B cell (primary cell): ENCODE results near the gene TOP1. TPM values are rescaled to one million over a fixed set of nuclear protein-coding genes. Genes with fewer than 3 reads are reported as not detected.

Experiments used
- ATAC-seq: fragments of 200-7000 bp; cut with Tn5 transposase; one replicate; pipeline ENCODE4 v1.10.0; 2021; ENCODE audit warnings: low read depth, mild to moderate bottlenecking, moderate number of reproducible peaks, moderate library complexity
- CTCF ChIA-PET: fragments of 350-600 bp; sonication (Branson Sonifier 250); formaldehyde crosslinking; loops from one replicate; lab custom pipeline; 2021; ENCODE audit warnings: antibody characterized with exemption, inconsistent platforms; lab: Charles Lee
- POLR2A ChIA-PET: fragments of 350-600 bp; sonication (Branson Sonifier 250); formaldehyde crosslinking; loops from one replicate; lab custom pipeline; 2021; ENCODE audit warnings: antibody characterized with exemption; lab: Charles Lee
- DNase-seq: peaks from one replicate; pipeline ENCODE4 v3.0.0; 2013
- H2AFZ ChIP-seq: 2 replicates; pipeline ENCODE4 v1.6.1; 2012; ENCODE audit warnings: mild to moderate bottlenecking, low read depth, low read length; ENCODE audit not compliant: insufficient read depth, poor library complexity, severe bottlenecking
- H3K27ac ChIP-seq, 2 donors: 1 replicate in 1 of 2; 2 replicates in 1 of 2; pipeline ENCODE4 v1.5.1; 2012 to 2013; ENCODE audit warnings: low read length in 2 of 2, mild to moderate bottlenecking in 2 of 2, moderate library complexity in 1 of 2
- H3K27me3 ChIP-seq, 4 experiments: fragments of 200-600 bp in 1 of 4; sonication (generic) in 1 of 4; replicated peaks in 1 of 4; 1 replicate in 2 of 4; 2 replicates in 2 of 4; pipeline versions ENCODE4 v1.6.1 to v1.7.0; 2013 to 2016; ENCODE audit warnings: low read length in 3 of 4, mild to moderate bottlenecking in 2 of 4, mixed read lengths in 1 of 4, moderate library complexity in 1 of 4; ENCODE audit not compliant: insufficient read depth in 4 of 4, control insufficient read depth in 3 of 4; ENCODE audit errors: control extremely low read depth in 1 of 4
- H3K36me3 ChIP-seq, 2 experiments: replicated peaks in 1 of 2; 1 replicate in 1 of 2; 2 replicates in 1 of 2; pipeline versions ENCODE4 v1.6.1 to v1.7.1; 2013; ENCODE audit warnings: low read length in 1 of 2; ENCODE audit not compliant: insufficient read depth in 2 of 2, control insufficient read depth in 1 of 2; ENCODE audit errors: control extremely low read depth in 1 of 2, extremely low read depth in 1 of 2
- H3K4me1 ChIP-seq, 2 donors: fragments of 200-600 bp in 1 of 2; sonication (generic) in 1 of 2; 1 replicate in 1 of 2; 2 replicates in 1 of 2; pipeline versions ENCODE4 v1.5.1 to v1.6.1; 2013 to 2017; ENCODE audit warnings: low read length in 2 of 2; ENCODE audit not compliant: control insufficient read depth in 2 of 2, insufficient read depth in 2 of 2
- H3K4me2 ChIP-seq: replicated peaks from 2 replicates; pipeline ENCODE3; 2012; ENCODE audit warnings: mild to moderate bottlenecking, low read depth, low read length; ENCODE audit not compliant: poor library complexity, severe bottlenecking
- H3K4me3 ChIP-seq, 5 experiments: fragments of 200-600 bp in 1 of 5; sonication (generic) in 1 of 5; 1 replicate in 3 of 5; 2 replicates in 2 of 5; pipeline versions ENCODE4 v1.5.1 to v1.7.0; 2011 to 2016; ENCODE audit warnings: low read length in 4 of 5, mild to moderate bottlenecking in 4 of 5, low read depth in 2 of 5, control low read depth in 1 of 5, moderate library complexity in 1 of 5; ENCODE audit not compliant: insufficient read depth in 1 of 5; ENCODE audit errors: control extremely low read depth in 1 of 5, extremely low read depth in 1 of 5
- H3K79me2 ChIP-seq: fragments of 200-600 bp; sonication (generic); one replicate; pipeline ENCODE4 v1.6.0; 2016; ENCODE audit warnings: low read length; ENCODE audit not compliant: control insufficient read depth, insufficient read depth
- H3K9ac ChIP-seq: fragments of 200-600 bp; sonication (generic); 2 replicates; pipeline ENCODE4 v1.6.1; 2017; ENCODE audit warnings: mild to moderate bottlenecking, low read length, moderate library complexity
- H3K9me3 ChIP-seq, 3 donors: one replicate each; pipeline versions ENCODE4 v1.6.1 to v1.7.1; 2013; ENCODE audit warnings: low read length in 2 of 3; ENCODE audit not compliant: control insufficient read depth in 2 of 3, insufficient read depth in 1 of 3; ENCODE audit errors: control extremely low read depth in 1 of 3
- H4K20me1 ChIP-seq: 2 replicates; pipeline ENCODE4 v1.6.0; 2012; ENCODE audit warnings: mild to moderate bottlenecking, low read length; ENCODE audit not compliant: insufficient read depth, control insufficient read depth, poor library complexity, severe bottlenecking
- H3K27ac Mint-ChIP-seq: one replicate; pipeline ENCODE4 v1.8.0; 2021; ENCODE audit warnings: mixed read lengths
- H3K27me3 Mint-ChIP-seq: one replicate; pipeline ENCODE4 v1.8.0; 2021; ENCODE audit warnings: mixed read lengths
- H3K4me1 Mint-ChIP-seq: one replicate; pipeline ENCODE4 v1.8.0; 2021; ENCODE audit warnings: mixed read lengths
- H3K4me3 Mint-ChIP-seq: one replicate; pipeline ENCODE4 v1.8.0; 2021; ENCODE audit warnings: mixed read lengths
- H3K9me3 Mint-ChIP-seq: one replicate; pipeline ENCODE4 v1.8.0; 2022; ENCODE audit warnings: mixed read lengths; ENCODE audit not compliant: insufficient read depth
- CTCF ChIP-seq: fragments of 200-600 bp; IDR thresholded peaks from one replicate; pipeline ENCODE4 v1.8.0; 2022; ENCODE audit warnings: antibody characterized with exemption, mild to moderate bottlenecking
- EZH2 ChIP-seq: IDR thresholded peaks from 2 replicates; pipeline ENCODE4 v1.6.1; 2012; ENCODE audit warnings: borderline replicate concordance, low read depth, mild to moderate bottlenecking, moderate library complexity, low read length; ENCODE audit not compliant: insufficient read depth, poor library complexity, severe bottlenecking
- WGBS: methylation state at CpG from one replicate; pipeline ENCODE4 v1.1.5; 2013; ENCODE audit warnings: missing lambda C conversion rate; ENCODE audit not compliant: insufficient coverage; 5-methylcytosine and 5-hydroxymethylcytosine counted together
- intact Hi-C: fragments of 100-400 bp; cut with micrococcal nuclease; formaldehyde crosslinking; loops from one replicate; pipeline ENCODE4 v1.10.0; 2022
- polyA plus RNA-seq: library from polyadenylated mRNA; depleted of rRNA; stranded (reverse); fragments of >200 nt; gene quantifications from 2 replicates; pipeline ENCODE4 v1.2.3, GENCODE V29; 2012
- total RNA-seq, 2 donors: library from RNA; stranded (reverse); fragments of 120-200 nt in 1 of 2; gene quantifications; 1 replicate in 1 of 2; 2 replicates in 1 of 2; pipeline versions ENCODE4 v1.2.3 to v1.2.4, GENCODE V29; 2013 to 2022

TOP1 gene
- total and polyA plus RNA-seq, 2 donors (not counting 1 experiment from before 2014, with no cell fraction given): 5.4 to 44.9 TPM

GRCh38 chr20:41165001-41165882, 136.6 kb downstream of the TOP1 start:
- Histone ChIP-seq H3K9ac (no peak overlapping the region), H3K27ac (no peak overlapping the region), H3K27me3 (peaks cover 0 to 9% (median under 1%) of the 10 kb centered on the region in 4 experiments), H3K79me2 (peaks cover 12% of the 10 kb centered on the region), H4K20me1 (peaks cover 22% of the 10 kb centered on the region), H3K4me3 (no peak overlapping the region), H3K4me2 (no peak overlapping the region), H3K36me3 (peaks cover 0 to 83% of the 10 kb centered on the region in 2 experiments), H3K9me3 (no peaks in the 10 kb centered on the region), H2AFZ (no peak overlapping the region), H3K4me1 (peaks cover 6 to 13% of the 10 kb centered on the region in 2 donors)
- H3K4me1 Mint-ChIP-seq: peaks cover 12% of the 10 kb centered on the region
- intact Hi-C loops: no loop called here
- H3K9me3 Mint-ChIP-seq: no peaks in the 10 kb centered on the region
- ChIA-PET POLR2A (interaction anchor here (0.7 kb wide), 1 partner anchor 27 kb away, joined by 3 read pairs; no protein-coding TSS in a partner anchor), CTCF (interaction anchor here (1.4 kb wide), 1 partner anchor 8 kb away, joined by 6 read pairs; no protein-coding TSS in a partner anchor)
- DNase-seq (no peak), ATAC-seq (no peak)
- TF ChIP-seq CTCF (no peak), EZH2 (no peak)
- no peak overlapping the region for H3K27ac Mint-ChIP-seq
- no peak overlapping the region for H3K4me3 Mint-ChIP-seq
- 89% methylated on average over 22 of the region's 24 CpGs for WGBS
- H3K27me3 Mint-ChIP-seq: no peaks in the 10 kb centered on the region
